ENCODE measurements around the gene DNAH12. TPM values are rescaled to one million over a fixed set of nuclear protein-coding genes. Genes with fewer than 3 reads are reported as not detected.
A peak's percentile ranks its signal among the peaks of the same experiment; 100 is the strongest.

Gene DNAH12
- total and polyA plus RNA-seq, 9 of the 15 experiments (the other 6 are each of a cell fraction or from before 2014, with no cell fraction given): 0.01 to 0.04 (median 0.01) TPM; not detected in 5

DNA sequence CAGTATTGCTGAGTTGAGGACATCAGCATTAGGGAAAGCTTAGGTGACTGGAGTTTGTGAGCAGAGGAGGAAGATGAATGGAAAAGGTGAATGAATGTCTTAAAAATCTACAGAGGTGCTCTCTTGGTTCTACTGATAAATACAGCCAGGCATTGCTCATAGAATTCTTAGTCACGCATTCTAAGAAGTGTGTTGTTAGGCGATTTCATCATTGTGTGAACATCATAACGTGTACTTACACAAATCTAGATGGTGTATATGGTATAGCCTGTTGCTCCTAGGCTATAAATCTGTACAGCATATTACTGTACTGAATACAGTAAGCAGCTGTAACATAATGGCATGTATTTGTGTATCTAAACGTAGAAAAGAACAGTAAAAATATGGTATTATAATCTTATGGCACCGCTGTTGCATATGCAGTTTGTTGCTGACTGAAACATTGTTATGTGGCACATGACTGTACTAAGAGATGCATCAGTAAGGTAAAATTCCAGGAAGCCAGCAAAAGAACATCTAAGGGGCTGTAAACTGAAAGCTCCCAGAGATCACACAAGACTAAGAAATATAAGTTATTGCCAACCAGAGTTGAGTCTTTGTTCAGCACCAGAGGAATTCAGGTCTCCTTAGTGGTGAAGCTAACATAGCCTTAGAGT, 208.7 kb downstream of the DNAH12 start (continued):
- TF ChIP-seq, protein P1, sequence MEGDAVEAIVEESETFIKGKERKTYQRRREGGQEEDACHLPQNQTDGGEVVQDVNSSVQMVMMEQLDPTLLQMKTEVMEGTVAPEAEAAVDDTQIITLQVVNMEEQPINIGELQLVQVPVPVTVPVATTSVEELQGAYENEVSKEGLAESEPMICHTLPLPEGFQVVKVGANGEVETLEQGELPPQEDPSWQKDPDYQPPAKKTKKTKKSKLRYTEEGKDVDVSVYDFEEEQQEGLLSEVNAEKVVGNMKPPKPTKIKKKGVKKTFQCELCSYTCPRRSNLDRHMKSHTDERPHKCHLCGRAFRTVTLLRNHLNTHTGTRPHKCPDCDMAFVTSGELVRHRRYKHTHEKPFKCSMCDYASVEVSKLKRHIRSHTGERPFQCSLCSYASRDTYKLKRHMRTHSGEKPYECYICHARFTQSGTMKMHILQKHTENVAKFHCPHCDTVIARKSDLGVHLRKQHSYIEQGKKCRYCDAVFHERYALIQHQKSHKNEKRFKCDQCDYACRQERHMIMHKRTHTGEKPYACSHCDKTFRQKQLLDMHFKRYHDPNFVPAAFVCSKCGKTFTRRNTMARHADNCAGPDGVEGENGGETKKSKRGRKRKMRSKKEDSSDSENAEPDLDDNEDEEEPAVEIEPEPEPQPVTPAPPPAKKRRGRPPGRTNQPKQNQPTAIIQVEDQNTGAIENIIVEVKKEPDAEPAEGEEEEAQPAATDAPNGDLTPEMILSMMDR (IDR thresholded peaks at IDR 0.05 in 2 of 3, conservative IDR thresholded peaks at IDR 0.05 in 1 of 3; ENCODE audit: insufficient read depth in 2 of 3, low read depth in 1 of 3, low read length in 3 of 3): no peak
- no peak for TF ChIP-seq CREB1 (IDR thresholded peaks at IDR 0.05)
- no peak for TF ChIP-seq CREB1 (CRISPR knock-in tag; IDR thresholded peaks at IDR 0.05)
- TF ChIP-seq ATF7 (IDR thresholded peaks at IDR 0.05): peak; percentile 35; the same call in 1 of the 2 replicates
- TF ChIP-seq, protein P2, sequence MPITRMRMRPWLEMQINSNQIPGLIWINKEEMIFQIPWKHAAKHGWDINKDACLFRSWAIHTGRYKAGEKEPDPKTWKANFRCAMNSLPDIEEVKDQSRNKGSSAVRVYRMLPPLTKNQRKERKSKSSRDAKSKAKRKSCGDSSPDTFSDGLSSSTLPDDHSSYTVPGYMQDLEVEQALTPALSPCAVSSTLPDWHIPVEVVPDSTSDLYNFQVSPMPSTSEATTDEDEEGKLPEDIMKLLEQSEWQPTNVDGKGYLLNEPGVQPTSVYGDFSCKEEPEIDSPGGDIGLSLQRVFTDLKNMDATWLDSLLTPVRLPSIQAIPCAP (CRISPR knock-in tag; IDR thresholded peaks at IDR 0.05; ENCODE audit: borderline replicate concordance): no peak
- no peak for TF ChIP-seq SIRT6 (IDR thresholded peaks at IDR 0.05; ENCODE audit: low read depth, low read length)
- no peak for TF ChIP-seq CEBPG (CRISPR knock-in tag; IDR thresholded peaks at IDR 0.05)
- TF ChIP-seq CEBPG (tag; conservative IDR thresholded peaks at IDR 0.05 in 1 of 2, IDR thresholded peaks at IDR 0.05 in 1 of 2): peak in 1 of 2 experiments; percentile 88; a peak in 2 of 4 replicates
- no peak for TF ChIP-seq ASH1L (IDR thresholded peaks at IDR 0.05; ENCODE audit: borderline replicate concordance, low read depth, partially characterized antibody)
- TF ChIP-seq ZNF766 (CRISPR knock-in tag; conservative IDR thresholded peaks at IDR 0.05): no peak
- no peak for TF ChIP-seq ZNF253 (CRISPR knock-in tag; conservative IDR thresholded peaks at IDR 0.05)
- no peak for TF ChIP-seq EGR1 (conservative IDR thresholded peaks at IDR 0.05)
- TF ChIP-seq, protein P3, sequence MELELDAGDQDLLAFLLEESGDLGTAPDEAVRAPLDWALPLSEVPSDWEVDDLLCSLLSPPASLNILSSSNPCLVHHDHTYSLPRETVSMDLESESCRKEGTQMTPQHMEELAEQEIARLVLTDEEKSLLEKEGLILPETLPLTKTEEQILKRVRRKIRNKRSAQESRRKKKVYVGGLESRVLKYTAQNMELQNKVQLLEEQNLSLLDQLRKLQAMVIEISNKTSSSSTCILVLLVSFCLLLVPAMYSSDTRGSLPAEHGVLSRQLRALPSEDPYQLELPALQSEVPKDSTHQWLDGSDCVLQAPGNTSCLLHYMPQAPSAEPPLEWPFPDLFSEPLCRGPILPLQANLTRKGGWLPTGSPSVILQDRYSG (tag; conservative IDR thresholded peaks at IDR 0.05; ENCODE audit: low read depth): no peak
- no peak for TF ChIP-seq ZNF707 (CRISPR knock-in tag; conservative IDR thresholded peaks at IDR 0.05)
- peak; percentile 26; the same call in 1 of the 2 replicates for TF ChIP-seq CBFA2T3 (IDR thresholded peaks at IDR 0.05)
- TF ChIP-seq, protein P4, sequence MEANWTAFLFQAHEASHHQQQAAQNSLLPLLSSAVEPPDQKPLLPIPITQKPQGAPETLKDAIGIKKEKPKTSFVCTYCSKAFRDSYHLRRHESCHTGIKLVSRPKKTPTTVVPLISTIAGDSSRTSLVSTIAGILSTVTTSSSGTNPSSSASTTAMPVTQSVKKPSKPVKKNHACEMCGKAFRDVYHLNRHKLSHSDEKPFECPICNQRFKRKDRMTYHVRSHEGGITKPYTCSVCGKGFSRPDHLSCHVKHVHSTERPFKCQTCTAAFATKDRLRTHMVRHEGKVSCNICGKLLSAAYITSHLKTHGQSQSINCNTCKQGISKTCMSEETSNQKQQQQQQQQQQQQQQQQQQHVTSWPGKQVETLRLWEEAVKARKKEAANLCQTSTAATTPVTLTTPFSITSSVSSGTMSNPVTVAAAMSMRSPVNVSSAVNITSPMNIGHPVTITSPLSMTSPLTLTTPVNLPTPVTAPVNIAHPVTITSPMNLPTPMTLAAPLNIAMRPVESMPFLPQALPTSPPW (CRISPR knock-in tag; IDR thresholded peaks at IDR 0.05): no peak
- no peak for TF ChIP-seq NEUROD1 (IDR thresholded peaks at IDR 0.05; ENCODE audit: borderline replicate concordance, low read depth, low read length, partially characterized antibody)
- TF ChIP-seq NONO (IDR thresholded peaks at IDR 0.05; ENCODE audit: low read depth in 2 of 2, low read length in 1 of 2): no peak
- TF ChIP-seq, protein P5, sequence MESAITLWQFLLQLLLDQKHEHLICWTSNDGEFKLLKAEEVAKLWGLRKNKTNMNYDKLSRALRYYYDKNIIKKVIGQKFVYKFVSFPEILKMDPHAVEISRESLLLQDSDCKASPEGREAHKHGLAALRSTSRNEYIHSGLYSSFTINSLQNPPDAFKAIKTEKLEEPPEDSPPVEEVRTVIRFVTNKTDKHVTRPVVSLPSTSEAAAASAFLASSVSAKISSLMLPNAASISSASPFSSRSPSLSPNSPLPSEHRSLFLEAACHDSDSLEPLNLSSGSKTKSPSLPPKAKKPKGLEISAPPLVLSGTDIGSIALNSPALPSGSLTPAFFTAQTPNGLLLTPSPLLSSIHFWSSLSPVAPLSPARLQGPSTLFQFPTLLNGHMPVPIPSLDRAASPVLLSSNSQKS (CRISPR knock-in tag; IDR thresholded peaks at IDR 0.05): no peak
- peak; percentile 35; the same call in 1 of the 2 replicates for TF ChIP-seq EP300 (IDR thresholded peaks at IDR 0.05; ENCODE audit: low read length)
- TF ChIP-seq, protein P6, sequence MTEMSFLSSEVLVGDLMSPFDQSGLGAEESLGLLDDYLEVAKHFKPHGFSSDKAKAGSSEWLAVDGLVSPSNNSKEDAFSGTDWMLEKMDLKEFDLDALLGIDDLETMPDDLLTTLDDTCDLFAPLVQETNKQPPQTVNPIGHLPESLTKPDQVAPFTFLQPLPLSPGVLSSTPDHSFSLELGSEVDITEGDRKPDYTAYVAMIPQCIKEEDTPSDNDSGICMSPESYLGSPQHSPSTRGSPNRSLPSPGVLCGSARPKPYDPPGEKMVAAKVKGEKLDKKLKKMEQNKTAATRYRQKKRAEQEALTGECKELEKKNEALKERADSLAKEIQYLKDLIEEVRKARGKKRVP (CRISPR knock-in tag; IDR thresholded peaks at IDR 0.05): no peak
